LNCAP (cell line): Measurements from ENCODE around the gene SLC17A3.

Source experiments
- CTCF ChIP-seq: fragments of 450-650 bp; IDR thresholded peaks from 2 replicates; pipeline ENCODE4 v1.5.1; 2017; ENCODE audit warnings: mild to moderate bottlenecking

The SLC17A3 gene

GRCh38 chr6:25834950-25835349, 39.1 kb downstream of the SLC17A3 start:
- no peak for TF ChIP-seq CTCF

DNA sequence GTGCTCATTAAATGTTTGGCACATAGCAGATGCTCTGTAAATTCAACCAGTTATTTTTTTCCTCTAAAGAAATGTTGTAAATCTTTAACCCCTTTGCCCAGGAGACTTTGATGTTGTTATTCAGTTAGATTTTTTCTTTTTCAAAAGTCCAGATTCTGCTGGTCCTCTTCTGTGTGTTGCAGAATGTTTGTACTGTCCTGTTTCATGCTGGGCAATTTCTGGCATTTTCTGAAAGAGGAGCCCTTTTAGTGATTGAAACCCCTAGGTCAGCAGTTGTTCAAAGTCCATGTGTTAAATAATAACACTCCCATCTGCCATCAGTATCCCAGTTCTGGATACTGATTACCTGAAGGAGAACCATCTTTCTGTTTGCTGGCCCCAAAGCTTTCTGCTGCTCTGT, 40.9 kb downstream of the SLC17A3 start:
- TF ChIP-seq CTCF: no peak

- TF ChIP-seq CTCF: no peak
Measured at GRCh38 chr6:25832670-25833069, 41.4 kb downstream of the SLC17A3 start.

GRCh38 chr6:25832307-25832662, 41.8 kb downstream of the SLC17A3 start:
- TF ChIP-seq CTCF: no peak

- no peak for TF ChIP-seq CTCF
Measured at GRCh38 chr6:25831532-25832306, 42.3 kb downstream of the SLC17A3 start, which contains the start of gene SLC17A1. Gene SLC17A1, minus strand, starts transcription at chr6:25832052. Its CDS starts 1,495 bp downstream, at chr6:25830557.

GRCh38 chr6:25830458-25830857, 43.6 kb downstream of the SLC17A3 start:
- TF ChIP-seq CTCF: no peak

- no peak for TF ChIP-seq CTCF
Measured at GRCh38 chr6:25829375-25829774, 44.7 kb downstream of the SLC17A3 start.

GRCh38 chr6:25821341-25821740, 52.7 kb downstream of the SLC17A3 start:
- no peak for TF ChIP-seq CTCF
